HG02870 (cell line): ENCODE results near the gene PTPRD.

ENCODE experiments used
- ATAC-seq: cut with Tn5 transposase; IDR thresholded peaks from one replicate; pipeline ENCODE4 v1.9.1; 2021; ENCODE audit warnings: mild to moderate bottlenecking, moderate library complexity; ENCODE audit not compliant: unreplicated experiment

The PTPRD gene

GRCh38 chr9:8492679-8493078 is 2120.1 kb downstream of the PTPRD start:
- ATAC-seq, result no peak

- no peak for ATAC-seq
These were observed 2120.8 kb downstream of the PTPRD start for GRCh38 chr9:8492024-8492423.

DNA sequence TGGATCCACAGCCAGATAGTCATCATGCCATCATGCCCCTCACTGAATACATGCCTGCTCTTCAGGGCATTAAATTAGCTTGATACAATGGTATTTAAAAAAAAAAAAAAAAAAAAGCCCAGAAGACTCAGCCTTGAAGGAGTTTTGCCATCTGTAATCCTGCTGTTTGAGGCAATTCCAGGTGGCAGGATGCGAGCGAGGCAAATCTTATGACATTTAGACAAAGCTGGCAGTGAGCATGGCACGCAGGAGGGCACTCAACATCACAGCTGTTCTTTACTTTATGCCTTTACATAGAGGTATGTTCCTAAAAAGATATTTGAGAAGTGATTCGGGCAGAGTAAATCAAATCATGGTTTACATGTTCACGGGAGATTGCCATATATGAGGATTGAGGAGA is 2121.2 kb downstream of the PTPRD start:
- ATAC-seq, result no peak

DNA sequence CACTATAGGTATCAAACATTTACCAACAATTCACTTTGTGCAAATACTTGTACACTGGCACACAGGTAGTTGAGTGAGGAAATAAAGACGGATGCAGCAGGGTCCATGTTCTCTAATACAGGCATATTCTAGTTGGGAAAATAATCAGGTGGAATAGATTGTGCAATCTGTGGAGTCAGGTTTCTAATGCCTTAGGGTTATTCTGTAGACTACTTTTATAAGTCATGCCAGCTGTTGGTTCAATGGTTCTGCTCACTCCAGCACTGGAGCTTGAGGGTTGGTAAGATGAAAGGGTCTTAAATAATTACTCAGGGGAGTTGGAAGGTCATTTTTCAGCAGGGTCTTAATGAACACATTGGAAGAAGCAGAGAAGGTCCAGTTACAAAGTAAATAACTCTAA is 2123.0 kb downstream of the PTPRD start:
- no peak for ATAC-seq

DNA sequence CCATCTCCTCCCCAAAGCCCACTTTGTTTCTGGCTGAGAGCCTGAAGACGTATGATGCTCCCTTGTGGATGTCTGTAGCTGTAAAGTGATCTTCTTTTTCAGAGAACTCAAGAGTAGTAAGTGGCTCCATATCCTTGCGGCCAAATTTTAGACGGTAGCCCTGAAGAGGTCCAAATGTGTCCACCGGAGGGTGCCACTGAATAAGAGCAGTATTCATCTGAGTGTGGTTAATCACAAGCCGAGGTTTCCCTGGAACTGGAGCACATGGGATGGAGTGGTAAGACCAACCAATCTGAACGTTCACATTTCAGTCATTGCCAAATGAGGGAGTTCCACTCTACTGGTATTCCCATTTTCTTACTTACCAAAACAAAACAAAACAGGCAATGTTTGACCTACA is 2126.7 kb downstream of the PTPRD start:
- ATAC-seq, result no peak

GRCh38 chr9:8484597-8485191 is 2128.1 kb downstream of the PTPRD start:
- ATAC-seq, result no peak

GRCh38 chr9:8477450-8477849 is 2135.4 kb downstream of the PTPRD start:
- ATAC-seq, result no peak

DNA sequence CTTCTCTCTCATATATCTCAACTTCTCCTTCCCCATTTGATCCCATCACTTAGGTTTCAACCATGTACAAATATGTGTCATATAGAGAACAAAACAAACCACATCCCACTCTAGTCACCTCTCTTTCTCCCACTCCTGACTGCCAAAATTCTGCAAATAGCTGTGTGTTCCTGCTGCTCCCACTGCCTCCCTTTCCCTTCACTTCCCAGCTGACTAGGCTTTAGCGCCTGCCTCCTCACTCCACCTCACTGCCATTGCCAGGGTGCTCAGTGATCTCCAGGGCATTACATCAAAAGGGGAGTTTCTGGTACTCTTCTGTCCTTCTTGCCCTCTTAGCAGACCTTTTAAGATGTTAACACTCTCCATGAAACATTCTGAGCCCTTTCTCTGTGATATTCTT is 2137.9 kb downstream of the PTPRD start:
- no peak for ATAC-seq

DNA sequence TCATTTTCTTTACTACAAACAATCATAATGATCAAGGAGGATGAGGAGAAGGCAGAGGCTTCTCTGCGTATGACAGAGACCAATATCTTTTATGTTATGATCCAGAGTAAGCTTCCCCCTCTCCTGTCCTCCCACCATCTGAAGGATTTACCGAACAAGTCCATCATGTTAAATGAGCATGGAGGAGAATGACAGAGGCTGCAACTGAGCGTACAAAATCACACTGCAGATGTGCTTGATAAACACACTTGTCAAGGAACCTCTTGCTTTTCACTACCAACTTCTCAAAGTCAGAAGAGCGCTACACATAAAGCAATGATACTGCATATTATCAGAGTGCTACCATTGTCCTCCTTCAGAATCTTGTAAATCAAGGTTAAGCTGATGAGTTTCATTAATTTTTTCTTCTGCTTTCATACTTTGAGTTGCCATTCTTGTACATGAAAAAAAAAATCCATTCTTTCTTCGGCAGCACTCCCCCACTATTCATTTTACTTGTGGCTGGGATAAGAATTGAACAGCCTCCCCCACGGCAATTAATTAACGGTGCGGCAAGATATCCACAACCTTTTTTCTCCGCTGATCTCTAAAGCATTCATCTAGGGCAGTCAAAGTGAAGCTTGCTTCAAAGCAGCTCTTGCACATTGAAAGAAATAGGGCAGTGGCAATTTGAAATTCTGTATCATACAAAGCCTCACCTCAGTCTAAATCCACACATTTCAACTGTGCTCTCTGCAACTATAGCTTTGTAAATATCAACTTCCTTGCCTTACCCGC is 2139.4 kb downstream of the PTPRD start:
- no peak for ATAC-seq

GRCh38 chr9:8468045-8468637 is 2144.7 kb downstream of the PTPRD start:
- ATAC-seq, result no peak

- no peak for ATAC-seq
These were observed 2155.0 kb downstream of the PTPRD start for GRCh38 chr9:8457816-8458215.

DNA sequence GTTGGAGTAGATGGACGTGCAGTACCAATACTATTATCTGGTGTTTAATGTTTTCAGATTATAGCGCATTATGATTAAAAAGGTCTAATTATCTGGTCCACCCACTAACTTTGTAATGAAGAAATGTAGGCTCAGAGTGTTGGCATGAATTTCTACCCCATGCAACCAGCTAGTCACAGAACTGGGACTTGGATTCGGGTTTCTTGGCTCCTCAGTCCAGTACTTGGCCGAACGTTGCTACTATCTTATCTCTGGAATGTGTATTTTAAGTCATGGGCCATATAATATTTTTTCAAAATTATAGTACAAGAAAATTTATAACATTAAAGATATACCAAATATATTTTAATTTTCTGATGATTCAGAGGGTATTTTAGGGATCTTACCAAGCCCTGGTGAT is 2155.7 kb downstream of the PTPRD start:
- no peak for ATAC-seq

GRCh38 chr9:8456344-8456743 is 2156.5 kb downstream of the PTPRD start:
- ATAC-seq, result no peak

DNA sequence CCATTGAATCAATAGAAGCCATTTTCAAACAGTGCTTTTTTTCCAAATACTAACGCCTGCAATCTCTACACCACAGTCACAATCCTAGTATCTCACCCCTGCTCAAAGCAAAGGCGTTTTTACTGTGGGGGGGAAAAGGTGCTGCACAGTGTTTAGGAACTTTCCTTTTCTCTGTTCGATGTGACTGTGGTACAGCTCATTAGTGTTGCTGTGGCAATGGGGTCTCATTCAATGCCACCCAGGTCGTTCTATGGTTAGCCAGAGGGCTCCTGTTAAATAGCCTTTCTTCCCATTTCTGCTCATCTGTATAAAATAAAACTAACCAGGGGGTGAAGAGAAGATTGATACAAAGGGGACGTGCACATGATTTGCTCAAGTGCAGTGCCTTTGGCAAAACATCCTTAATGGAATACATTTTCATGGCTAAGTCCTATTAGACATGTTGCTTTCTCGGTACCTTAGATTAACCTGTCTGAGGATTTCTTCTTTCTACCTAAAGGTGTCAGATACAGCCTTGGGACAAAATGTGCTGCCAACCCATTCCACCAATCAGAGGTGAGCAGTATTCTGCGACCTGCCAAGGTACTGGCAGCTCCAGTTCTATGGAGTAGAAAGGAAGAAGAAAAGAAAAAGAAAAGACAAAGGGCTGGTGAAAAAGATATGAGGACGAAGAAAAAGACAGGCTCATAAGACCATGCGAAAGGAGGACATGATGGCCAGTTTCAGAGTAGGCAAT is 2161.8 kb downstream of the PTPRD start:
- ATAC-seq, result no peak

GRCh38 chr9:8448226-8448625 is 2164.6 kb downstream of the PTPRD start:
- no peak for ATAC-seq

DNA sequence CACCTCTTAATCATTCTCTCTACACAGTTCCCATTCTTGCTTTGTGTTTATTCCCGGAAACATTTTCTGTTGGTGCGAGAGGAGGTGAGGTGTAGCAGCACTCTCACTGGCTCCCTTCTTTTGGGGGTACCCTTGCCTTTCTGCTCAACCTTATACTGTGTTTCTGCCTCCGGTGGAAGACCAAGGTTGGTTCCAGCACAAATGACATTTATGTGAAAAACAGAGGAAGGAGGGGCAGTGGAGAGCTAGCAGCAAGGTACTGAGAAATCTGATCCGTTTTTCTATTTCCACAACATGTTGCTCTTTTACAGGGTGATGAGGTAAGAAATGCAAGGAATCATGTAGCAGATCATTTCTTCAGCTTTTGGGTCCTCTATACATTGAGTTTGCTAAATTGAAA is 2165.2 kb downstream of the PTPRD start:
- ATAC-seq, result no peak

DNA sequence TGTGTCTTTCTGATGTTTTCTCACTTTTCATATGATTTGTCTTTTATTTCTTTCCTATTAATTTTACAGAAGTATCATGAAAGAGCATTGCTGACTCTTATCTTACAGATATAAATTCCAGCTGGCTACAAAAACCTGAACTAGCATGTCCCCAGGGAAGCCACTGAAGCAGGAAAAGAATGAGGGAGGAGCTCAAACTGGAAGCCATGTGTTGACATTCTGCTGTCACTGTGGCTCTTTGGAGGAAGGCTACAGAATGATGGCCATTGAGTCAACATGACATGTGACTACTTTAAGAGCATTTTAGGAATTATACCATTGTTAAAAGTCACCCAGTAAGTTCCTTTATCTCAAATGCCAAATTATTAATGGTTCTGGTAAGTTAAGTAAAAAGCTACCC is 2174.9 kb downstream of the PTPRD start:
- no peak for ATAC-seq

DNA sequence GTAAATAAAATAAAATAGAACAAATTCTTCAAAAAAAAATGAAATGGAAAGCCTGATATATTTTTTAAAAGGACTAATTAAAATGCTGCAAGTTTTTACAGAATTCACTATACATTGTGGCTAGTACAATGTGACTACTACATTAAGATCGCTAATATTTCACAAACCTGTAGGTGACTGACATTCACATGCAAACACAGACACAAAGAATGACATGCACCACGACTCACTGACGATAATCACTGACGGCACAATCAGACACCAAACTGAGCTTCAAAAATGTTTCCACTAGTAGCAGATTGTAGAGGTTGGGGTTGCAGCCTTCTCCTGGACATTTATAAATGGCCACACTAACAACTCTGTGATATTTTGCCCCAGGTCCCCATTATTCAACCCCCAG is 2175.5 kb downstream of the PTPRD start:
- no peak for ATAC-seq

GRCh38 chr9:8436786-8437185 is 2176.0 kb downstream of the PTPRD start:
- ATAC-seq, result no peak

GRCh38 chr9:8434621-8435020 is 2178.2 kb downstream of the PTPRD start:
- ATAC-seq, result no peak

DNA sequence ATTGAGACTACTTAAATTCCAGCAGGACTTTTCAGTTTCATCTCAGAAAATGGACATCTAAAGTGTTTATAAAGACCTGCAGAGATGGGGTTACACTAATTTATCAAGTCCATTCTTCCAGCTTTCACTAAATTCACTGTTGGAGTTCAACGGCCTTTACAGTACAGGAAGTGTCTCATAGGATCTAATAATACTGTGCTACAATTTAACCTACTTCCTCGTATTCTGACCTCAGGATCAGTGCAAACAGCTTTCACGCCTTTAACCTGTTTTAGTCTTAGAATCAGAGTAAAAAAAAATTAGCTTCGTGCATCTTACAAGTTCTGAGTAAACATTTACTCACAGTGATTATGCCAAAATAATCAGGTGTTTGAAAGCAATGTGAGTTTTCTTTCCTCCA is 2180.6 kb downstream of the PTPRD start:
- no peak for ATAC-seq

DNA sequence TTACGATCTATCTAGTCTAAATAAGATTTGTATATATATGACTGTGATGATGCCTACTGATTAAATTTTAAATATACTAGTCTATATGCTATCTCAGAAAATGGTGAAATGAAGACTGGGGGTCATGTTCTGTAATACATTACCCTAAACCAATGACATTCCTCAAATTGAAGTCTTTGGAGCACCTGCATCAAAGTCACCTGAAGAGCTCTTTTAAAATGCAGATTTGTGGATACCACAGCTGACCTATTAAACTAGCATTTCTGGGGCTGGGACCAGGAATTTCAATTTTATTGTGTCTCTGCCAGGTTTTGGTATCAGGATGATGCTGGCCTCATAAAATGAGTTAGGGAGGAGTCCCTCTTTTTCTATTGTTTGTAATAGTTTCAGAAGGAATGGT is 2181.3 kb downstream of the PTPRD start:
- ATAC-seq, result no peak
